ENCODE results near the gene PLEKHM3. TPM values are rescaled to one million over a fixed set of nuclear protein-coding genes. Genes with fewer than 3 reads are reported as not detected.

PLEKHM3 gene
- total and polyA plus RNA-seq, 2 of the 13 experiments (the other 11 are each of a cell fraction or from before 2014, with no cell fraction given), result 4.5 to 4.7 TPM

GRCh38 chr2:207848545-207848928 lies 176.8 kb downstream of the PLEKHM3 start (continued):
- TF ChIP-seq THAP7 (CRISPR knock-in tag; IDR thresholded peaks at IDR 0.05) (no peak), SNAPC2 (CRISPR knock-in tag; IDR thresholded peaks at IDR 0.05) (no peak), SRSF4 (IDR thresholded peaks at IDR 0.05; ENCODE audit: low read depth, low read length, poor library complexity, severe bottlenecking) (no peak), TFDP2 (CRISPR knock-in tag; IDR thresholded peaks at IDR 0.05) (0 out of 2 replicates have a peak, but pooled peaks have one; percentile 34), GABPB1 (CRISPR knock-in tag; IDR thresholded peaks at IDR 0.05) (no peak), ZNF777 (CRISPR knock-in tag; IDR thresholded peaks at IDR 0.05) (no peak), RCOR2 (CRISPR knock-in tag; IDR thresholded peaks at IDR 0.05) (0 out of 2 replicates have a peak, but pooled peaks have one; percentile 19), GPN1 (CRISPR knock-in tag; IDR thresholded peaks at IDR 0.05; ENCODE audit: borderline replicate concordance) (no peak), MED13 (CRISPR knock-in tag; IDR thresholded peaks at IDR 0.05) (no peak), ZNF441 (CRISPR knock-in tag; IDR thresholded peaks at IDR 0.05; ENCODE audit: borderline replicate concordance) (no peak), CENPBD1 (CRISPR knock-in tag; IDR thresholded peaks at IDR 0.05; ENCODE audit: borderline replicate concordance, low read depth) (no peak), RAD21 (CRISPR knock-in tag; IDR thresholded peaks at IDR 0.05) (no peak), MXD3 (CRISPR knock-in tag; IDR thresholded peaks at IDR 0.05) (no peak), HMG20A (CRISPR knock-in tag; IDR thresholded peaks at IDR 0.05; ENCODE audit: borderline replicate concordance) (peak; percentile 58; the same call in 1 of the 2 replicates), HOXA3 (CRISPR knock-in tag; IDR thresholded peaks at IDR 0.05) (0 out of 2 replicates have a peak, but pooled peaks have one; percentile 34), ZHX2 (IDR thresholded peaks at IDR 0.05; ENCODE audit: low read depth) (no peak), ZHX2 (CRISPR knock-in tag; IDR thresholded peaks at IDR 0.05; ENCODE audit: borderline replicate concordance) (no peak), ZNF30 (CRISPR knock-in tag; IDR thresholded peaks at IDR 0.05) (no peak), XRCC5 (optimal IDR thresholded peaks at IDR 0.05; ENCODE audit: low read length) (no peak), IKZF5 (CRISPR knock-in tag; IDR thresholded peaks at IDR 0.05) (no peak), PCBP2 (optimal IDR thresholded peaks at IDR 0.05; ENCODE audit: low read depth, low read length, poor library complexity, severe bottlenecking) (no peak)

Data from HepG2 (cell line).